Panc1 (cell line): Measurements from ENCODE around the gene SCN8A. TPM values are rescaled to one million over a fixed set of nuclear protein-coding genes. Genes with fewer than 3 reads are reported as not detected.

ENCODE experiments used
- ATAC-seq: fragments of 200-7000 bp; cut with Tn5 transposase; 2 replicates; pipeline ENCODE4 v1.9.1; 2020; ENCODE audit warnings: mild to moderate bottlenecking, moderate library complexity
- BruUV-seq: library from RNA; stranded (reverse); fragments of 400-500 nt; replicated peaks from 2 replicates; lab custom pipeline; 2021; lab: Mats Ljungman, UMichigan
- CTCF ChIA-PET: fragments of 300-600 bp; sonication (Branson Sonifier 250); formaldehyde crosslinking; loops from one replicate; lab custom pipeline; 2022; ENCODE audit warnings: antibody characterized with exemption; lab: Charles Lee
- POLR2A ChIA-PET: fragments of 300-600 bp; sonication (Branson Sonifier 250); formaldehyde crosslinking; loops from one replicate; lab custom pipeline; 2022; ENCODE audit warnings: antibody characterized with exemption; lab: Charles Lee
- DNase-seq: peaks from one replicate; pipeline ENCODE4 v3.0.0-alpha.2; 2010; ENCODE audit warnings: low read depth, low spot score
- H3K27ac ChIP-seq: 2 replicates; pipeline ENCODE4 v1.5.1; 2011; ENCODE audit warnings: mild to moderate bottlenecking, low read length, inconsistent platforms
- H3K27me3 ChIP-seq: fragments of 200-500 bp; sonication (Bioruptor generic); 2 replicates; pipeline ENCODE4 v1.6.0; 2014; ENCODE audit warnings: low read length, inconsistent platforms; ENCODE audit not compliant: control insufficient read depth, insufficient read depth
- H3K36me3 ChIP-seq: fragments of 200-500 bp; sonication (Bioruptor generic); 2 replicates; pipeline ENCODE4 v1.5.1; 2014; ENCODE audit warnings: inconsistent platforms, mild to moderate bottlenecking, low read length, moderate library complexity; ENCODE audit not compliant: control insufficient read depth, insufficient read depth
- H3K4me1 ChIP-seq: 2 replicates; pipeline ENCODE4 v1.5.1; 2011; ENCODE audit warnings: inconsistent platforms, mild to moderate bottlenecking, low read length, moderate library complexity; ENCODE audit not compliant: control insufficient read depth, insufficient read depth
- H3K4me3 ChIP-seq, 2 experiments: 2 replicates each; pipeline ENCODE4 v1.5.1; 2011 to 2012; ENCODE audit warnings: low read depth in 2 of 2, low read length in 2 of 2, mild to moderate bottlenecking in 2 of 2, inconsistent platforms in 1 of 2, moderate library complexity in 1 of 2
- H3K9me3 ChIP-seq: fragments of 200-500 bp; sonication (Bioruptor generic); 2 replicates; pipeline ENCODE4 v1.5.1; 2014; ENCODE audit warnings: low read depth, mild to moderate bottlenecking, inconsistent platforms, low read length, moderate library complexity; ENCODE audit not compliant: control insufficient read depth, insufficient read depth
- POLR2AphosphoS5 ChIP-seq: IDR thresholded peaks from 2 replicates; pipeline ENCODE4 v1.6.1; 2012; ENCODE audit warnings: mild to moderate bottlenecking, low read depth, low read length, moderate library complexity
- SIN3A ChIP-seq: IDR thresholded peaks from 2 replicates; pipeline ENCODE4 v1.6.1; 2012; ENCODE audit warnings: low read depth, mild to moderate bottlenecking, low read length, moderate library complexity, borderline replicate concordance; ENCODE audit not compliant: insufficient read depth
- TCF7L2 ChIP-seq: IDR thresholded peaks from 2 replicates; pipeline ENCODE4 v1.6.1; 2011; ENCODE audit warnings: mild to moderate bottlenecking, low read depth, low read length, inconsistent platforms
- in situ Hi-C: cut with HindIII; loops from 2 replicates; pipeline ENCODE4 v1.10.0; 2016; ENCODE audit warnings: low sequenced_read_pairs, low pct_unique_long_range_greater_than_20kb
- intact Hi-C: fragments of 100-400 bp; cut with micrococcal nuclease; formaldehyde crosslinking; loops from one replicate; pipeline ENCODE4 v1.10.0; 2022; ENCODE audit not compliant: unreplicated experiment
- total RNA-seq: library from RNA; stranded (reverse); gene quantifications from one replicate; pipeline ENCODE4 v1.2.1, GENCODE V29; 2021; ENCODE audit not compliant: unreplicated experiment
- TF ChIP-seq, protein P1 (sequence below): fragments of 450-650 bp; IDR thresholded peaks from 2 replicates; pipeline ENCODE4 v1.5.1; 2017; ENCODE audit warnings: mild to moderate bottlenecking
- TF ChIP-seq, protein P2 (sequence below), 2 experiments: IDR thresholded peaks; 2 replicates each; pipeline ENCODE4 v1.6.1; 2011 to 2012; ENCODE audit warnings: low read depth in 2 of 2, control low read depth in 1 of 2, low read length in 1 of 2, mild to moderate bottlenecking in 1 of 2, moderate library complexity in 1 of 2; ENCODE audit not compliant: insufficient read depth in 1 of 2

SCN8A gene
- total RNA-seq, 1 experiment from 2014 or later = 8.6 TPM

DNA sequence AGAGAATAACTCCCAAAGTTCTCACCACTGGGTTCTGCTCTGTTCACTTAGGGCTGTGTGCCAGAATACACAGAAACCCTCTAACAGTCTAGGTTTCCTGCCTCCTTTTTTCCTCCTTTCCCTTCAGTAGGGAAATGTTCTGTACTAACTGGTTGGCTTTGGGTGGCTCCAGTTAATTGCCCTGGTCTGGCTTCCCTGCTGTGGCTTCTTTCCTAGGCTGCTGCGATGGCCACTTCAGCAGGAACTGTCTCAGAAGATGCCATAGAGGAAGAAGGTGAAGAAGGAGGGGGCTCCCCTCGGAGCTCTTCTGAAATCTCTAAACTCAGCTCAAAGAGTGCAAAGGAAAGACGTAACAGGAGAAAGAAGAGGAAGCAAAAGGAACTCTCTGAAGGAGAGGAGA is 115.2 kb downstream of the SCN8A start:
- in situ Hi-C loops (no loop called here), intact Hi-C loops (no loop called here)
- no peaks in the 10 kb centered on the region for H3K36me3 ChIP-seq

DNA sequence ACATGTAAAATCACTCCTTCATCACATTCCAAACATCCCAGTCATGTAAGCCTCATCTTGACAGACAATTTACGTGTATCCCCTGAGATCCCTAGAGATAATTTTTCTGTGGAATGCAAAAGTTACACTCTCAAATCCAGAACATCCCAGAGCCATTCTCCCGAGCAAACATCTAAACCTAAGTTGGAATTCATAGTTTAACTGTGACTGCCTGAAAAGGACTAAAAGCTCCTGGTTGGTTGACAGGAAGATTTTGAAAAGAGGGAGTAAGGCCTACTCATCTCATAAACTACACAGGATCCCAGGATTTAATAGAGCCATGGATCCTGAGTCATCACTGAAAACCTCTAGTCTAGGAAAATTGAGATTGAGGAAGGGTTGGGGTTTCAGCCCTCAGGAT is 123.6 kb downstream of the SCN8A start:
- TF ChIP-seq SIN3A (no peak), TCF7L2 (no peak), POLR2AphosphoS5 (no peak)
- TF ChIP-seq, protein P1, sequence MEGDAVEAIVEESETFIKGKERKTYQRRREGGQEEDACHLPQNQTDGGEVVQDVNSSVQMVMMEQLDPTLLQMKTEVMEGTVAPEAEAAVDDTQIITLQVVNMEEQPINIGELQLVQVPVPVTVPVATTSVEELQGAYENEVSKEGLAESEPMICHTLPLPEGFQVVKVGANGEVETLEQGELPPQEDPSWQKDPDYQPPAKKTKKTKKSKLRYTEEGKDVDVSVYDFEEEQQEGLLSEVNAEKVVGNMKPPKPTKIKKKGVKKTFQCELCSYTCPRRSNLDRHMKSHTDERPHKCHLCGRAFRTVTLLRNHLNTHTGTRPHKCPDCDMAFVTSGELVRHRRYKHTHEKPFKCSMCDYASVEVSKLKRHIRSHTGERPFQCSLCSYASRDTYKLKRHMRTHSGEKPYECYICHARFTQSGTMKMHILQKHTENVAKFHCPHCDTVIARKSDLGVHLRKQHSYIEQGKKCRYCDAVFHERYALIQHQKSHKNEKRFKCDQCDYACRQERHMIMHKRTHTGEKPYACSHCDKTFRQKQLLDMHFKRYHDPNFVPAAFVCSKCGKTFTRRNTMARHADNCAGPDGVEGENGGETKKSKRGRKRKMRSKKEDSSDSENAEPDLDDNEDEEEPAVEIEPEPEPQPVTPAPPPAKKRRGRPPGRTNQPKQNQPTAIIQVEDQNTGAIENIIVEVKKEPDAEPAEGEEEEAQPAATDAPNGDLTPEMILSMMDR = no peak
- TF ChIP-seq, protein P2, sequence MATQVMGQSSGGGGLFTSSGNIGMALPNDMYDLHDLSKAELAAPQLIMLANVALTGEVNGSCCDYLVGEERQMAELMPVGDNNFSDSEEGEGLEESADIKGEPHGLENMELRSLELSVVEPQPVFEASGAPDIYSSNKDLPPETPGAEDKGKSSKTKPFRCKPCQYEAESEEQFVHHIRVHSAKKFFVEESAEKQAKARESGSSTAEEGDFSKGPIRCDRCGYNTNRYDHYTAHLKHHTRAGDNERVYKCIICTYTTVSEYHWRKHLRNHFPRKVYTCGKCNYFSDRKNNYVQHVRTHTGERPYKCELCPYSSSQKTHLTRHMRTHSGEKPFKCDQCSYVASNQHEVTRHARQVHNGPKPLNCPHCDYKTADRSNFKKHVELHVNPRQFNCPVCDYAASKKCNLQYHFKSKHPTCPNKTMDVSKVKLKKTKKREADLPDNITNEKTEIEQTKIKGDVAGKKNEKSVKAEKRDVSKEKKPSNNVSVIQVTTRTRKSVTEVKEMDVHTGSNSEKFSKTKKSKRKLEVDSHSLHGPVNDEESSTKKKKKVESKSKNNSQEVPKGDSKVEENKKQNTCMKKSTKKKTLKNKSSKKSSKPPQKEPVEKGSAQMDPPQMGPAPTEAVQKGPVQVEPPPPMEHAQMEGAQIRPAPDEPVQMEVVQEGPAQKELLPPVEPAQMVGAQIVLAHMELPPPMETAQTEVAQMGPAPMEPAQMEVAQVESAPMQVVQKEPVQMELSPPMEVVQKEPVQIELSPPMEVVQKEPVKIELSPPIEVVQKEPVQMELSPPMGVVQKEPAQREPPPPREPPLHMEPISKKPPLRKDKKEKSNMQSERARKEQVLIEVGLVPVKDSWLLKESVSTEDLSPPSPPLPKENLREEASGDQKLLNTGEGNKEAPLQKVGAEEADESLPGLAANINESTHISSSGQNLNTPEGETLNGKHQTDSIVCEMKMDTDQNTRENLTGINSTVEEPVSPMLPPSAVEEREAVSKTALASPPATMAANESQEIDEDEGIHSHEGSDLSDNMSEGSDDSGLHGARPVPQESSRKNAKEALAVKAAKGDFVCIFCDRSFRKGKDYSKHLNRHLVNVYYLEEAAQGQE (IDR thresholded peaks at IDR 0.05; ENCODE audit: insufficient read depth in 1 of 2, low read depth in 2 of 2, low read length in 1 of 2) = no peak

More for the DNA sequence above, 115.2 kb downstream of the SCN8A start:
- POLR2A ChIA-PET = no interaction called here
- Histone ChIP-seq H3K4me1 (no peaks in the 10 kb centered on the region), H3K27ac (no peak overlapping the region), H3K9me3 (no peaks in the 10 kb centered on the region), H3K4me3 (no peak overlapping the region), H3K27me3 (no peaks in the 10 kb centered on the region)
- CTCF ChIA-PET = no interaction called here
- no peak for ATAC-seq
- DNase-seq = no peak
- BruUV-seq = no TSS peak
- TF ChIP-seq, protein P2 (IDR thresholded peaks at IDR 0.05; ENCODE audit: insufficient read depth in 1 of 2, low read depth in 2 of 2, low read length in 1 of 2) = no peak
- TF ChIP-seq TCF7L2 (no peak), SIN3A (no peak), POLR2AphosphoS5 (no peak)
- TF ChIP-seq, protein P1 = no peak

More for the DNA sequence above, 123.6 kb downstream of the SCN8A start:
- Histone ChIP-seq H3K27ac (no peak overlapping the region), H3K36me3 (no peaks in the 10 kb centered on the region), H3K4me3 (no peak overlapping the region), H3K27me3 (no peaks in the 10 kb centered on the region), H3K4me1 (no peaks in the 10 kb centered on the region), H3K9me3 (no peaks in the 10 kb centered on the region)
- intact Hi-C loops = no loop called here
- no peak for ATAC-seq
- in situ Hi-C loops = no loop called here
- no TSS peak for BruUV-seq
- ChIA-PET POLR2A (no interaction called here), CTCF (no interaction called here)
- DNase-seq = no peak
